Measurements from ENCODE around the gene KIF3A. TPM values are rescaled to one million over a fixed set of nuclear protein-coding genes. Genes with fewer than 3 reads are reported as not detected.

The KIF3A gene
- total and polyA plus RNA-seq, 4 experiments from 2014 or later: 9.7 to 25.9 (median 18.5) TPM

DNA sequence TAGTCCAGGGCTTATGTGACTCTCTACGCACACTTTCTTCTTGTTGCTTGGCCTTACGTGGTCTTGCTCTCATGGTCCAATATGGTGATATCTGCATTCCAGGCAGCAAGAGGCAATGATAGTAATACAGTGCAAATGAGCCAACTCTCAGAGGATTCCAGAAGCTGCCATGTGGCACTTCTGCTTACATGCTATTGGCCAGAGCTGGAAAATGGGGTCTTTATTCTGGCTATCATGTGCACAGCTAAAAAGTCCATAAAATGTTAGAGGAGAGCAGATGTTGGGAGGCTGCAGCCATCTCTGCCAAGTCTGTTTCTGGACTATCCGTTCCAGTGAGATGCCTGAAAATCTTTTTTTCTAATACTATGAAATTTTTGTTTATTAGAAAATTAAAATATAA is 42.6 kb upstream of the KIF3A start:
- POLR2A ChIA-PET (ENCODE audit: partially characterized antibody): interaction anchor here (1.4 kb wide), 1 partner anchor 33 kb away, joined by 4 read pairs; the partner anchor contains the start of gene CCNI2
- H3K27ac ChIP-seq (ENCODE audit: low read depth, low read length): no peak overlapping the region
- no peak for DNase-seq
- CTCF ChIA-PET (ENCODE audit: partially characterized antibody): no interaction called here
- intact Hi-C loops (cut with micrococcal nuclease): no loop called here
- Mint-ChIP-seq H3K36me3 (peaks cover 0 to 1% of the 10 kb centered on the region in 2 donors), H3K4me1 (peaks cover 19 to 40% (median 27%) of the 10 kb centered on the region in 4 donors), H3K27me3 (peaks cover 5 to 7% of the 10 kb centered on the region in 2 donors), H3K9me3 (no peaks in the 10 kb centered on the region), H3K27ac (peak overlapping the region in 1 of 7 donors; percentile 71), H3K4me3 (no peak overlapping the region)
- H3K27me3 ChIP-seq (ENCODE audit: insufficient read depth, low read length): no peaks in the 10 kb centered on the region
- H3K4me3 ChIP-seq (ENCODE audit: low read length in 2 of 2): no peak overlapping the region
- peaks cover 35% of the 10 kb centered on the region for H3K4me1 ChIP-seq (ENCODE audit: insufficient read depth, low read length)
- no peaks in the 10 kb centered on the region for H3K36me3 ChIP-seq (ENCODE audit: insufficient read depth, low read length)
- H3K9me3 ChIP-seq (ENCODE audit: control insufficient read depth in 1 of 2, low read length in 2 of 2): no peaks in the 10 kb centered on the region

DNA sequence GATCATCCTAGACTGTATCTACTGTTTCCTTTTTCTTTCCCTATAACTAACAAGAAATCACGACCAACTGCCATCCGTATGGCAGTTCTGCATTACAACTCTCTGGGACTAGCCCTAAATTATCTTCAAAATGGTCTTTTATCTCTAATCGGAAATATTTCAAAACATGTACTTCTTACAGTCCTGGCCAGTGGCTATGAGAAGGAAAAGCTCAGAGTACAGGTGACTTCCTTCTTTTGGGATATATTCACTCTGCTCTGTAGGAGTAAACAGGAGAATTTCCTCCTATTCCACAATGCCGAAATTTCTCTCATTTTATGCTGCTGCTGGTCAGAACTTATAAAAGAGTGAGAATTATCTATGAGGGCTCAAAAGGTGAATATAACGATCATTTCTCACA is 41.5 kb upstream of the KIF3A start:
- ChIA-PET POLR2A (ENCODE audit: partially characterized antibody) (interaction anchor here (1.0 to 1.4 kb wide), 2 partner anchors 32 to 41 kb away, joined by 3 to 4 read pairs; partner anchors contain the start of genes CCNI2 and KIF3A), CTCF (ENCODE audit: partially characterized antibody) (no interaction called here)
- H3K27ac Mint-ChIP-seq: no peak overlapping the region
- no peaks in the 10 kb centered on the region for H3K9me3 Mint-ChIP-seq
- Histone ChIP-seq H3K9me3 (ENCODE audit: control insufficient read depth in 1 of 2, low read length in 2 of 2) (no peaks in the 10 kb centered on the region), H3K27ac (ENCODE audit: low read depth, low read length) (no peak overlapping the region), H3K36me3 (ENCODE audit: insufficient read depth, low read length) (no peaks in the 10 kb centered on the region), H3K4me3 (ENCODE audit: low read length in 2 of 2) (no peak overlapping the region), H3K27me3 (ENCODE audit: insufficient read depth, low read length) (no peaks in the 10 kb centered on the region), H3K4me1 (ENCODE audit: insufficient read depth, low read length) (peaks cover 35% of the 10 kb centered on the region)
- peaks cover 20 to 44% (median 28%) of the 10 kb centered on the region in 4 donors for H3K4me1 Mint-ChIP-seq
- peak overlapping the region in 5 of 8 donors; percentile 16 to 86 (median 84) for H3K4me3 Mint-ChIP-seq
- intact Hi-C loops (cut with micrococcal nuclease): no loop called here
- DNase-seq: no peak
- peaks cover 0 to 1% of the 10 kb centered on the region in 2 donors for H3K36me3 Mint-ChIP-seq
- peaks cover 4 to 7% of the 10 kb centered on the region in 2 donors for H3K27me3 Mint-ChIP-seq

- Histone ChIP-seq H3K4me1 (ENCODE audit: insufficient read depth, low read length) (peaks cover 35% of the 10 kb centered on the region), H3K4me3 (ENCODE audit: low read length in 2 of 2) (peak overlapping the region in 1 of 2 donors; percentile 70), H3K27ac (ENCODE audit: low read depth, low read length) (no peak overlapping the region), H3K36me3 (ENCODE audit: insufficient read depth, low read length) (no peaks in the 10 kb centered on the region), H3K27me3 (ENCODE audit: insufficient read depth, low read length) (no peaks in the 10 kb centered on the region), H3K9me3 (ENCODE audit: control insufficient read depth in 1 of 2, low read length in 2 of 2) (no peaks in the 10 kb centered on the region)
- Mint-ChIP-seq H3K36me3 (peaks cover 0 to 1% of the 10 kb centered on the region in 2 donors), H3K4me3 (peak overlapping the region; percentile 76 to 89 (median 85)), H3K27me3 (peaks cover 4% of the 10 kb centered on the region in 2 donors), H3K4me1 (peaks cover 20 to 44% (median 28%) of the 10 kb centered on the region in 4 donors), H3K27ac (peak overlapping the region in 6 of 7 donors; percentile 33 to 89 (median 82)), H3K9me3 (no peaks in the 10 kb centered on the region)
- ChIA-PET POLR2A (ENCODE audit: partially characterized antibody) (interaction anchor here (1.0 to 2.7 kb wide), 5 partner anchors 9 to 282 kb away, joined by 3 to 23 read pairs (median 5); partner anchors contain the start of genes CCNI2, HSPA4 and KIF3A), CTCF (ENCODE audit: partially characterized antibody) (interaction anchor here (1.2 to 1.8 kb wide), 2 partner anchors 28 to 42 kb away, joined by 3 to 6 read pairs; no protein-coding TSS in a partner anchor)
- DNase-seq: no peak
- intact Hi-C loops (cut with micrococcal nuclease): no loop called here
Observed at GRCh38 chr5:132778129-132778528, 40.8 kb upstream of the KIF3A start.

- intact Hi-C loops (cut with micrococcal nuclease): loop anchor here (1.0 to 2.0 kb wide), 2 partner anchors 31 to 40 kb away; partner anchors contain the start of genes CCNI2 and KIF3A
- no peaks in the 10 kb centered on the region for H3K9me3 Mint-ChIP-seq
- peaks cover 20 to 44% (median 28%) of the 10 kb centered on the region in 4 donors for H3K4me1 Mint-ChIP-seq
- DNase-seq: peak in 4 of 5 donors; percentile 38 to 51 (median 50)
- H3K27me3 Mint-ChIP-seq: peaks cover 0 to 1% of the 10 kb centered on the region in 2 donors
- no peaks in the 10 kb centered on the region for H3K27me3 ChIP-seq (ENCODE audit: insufficient read depth, low read length)
- H3K4me3 Mint-ChIP-seq: peak within 1 kb of the TSS; percentile 78 to 89 (median 85)
- H3K36me3 ChIP-seq (ENCODE audit: insufficient read depth, low read length): no peaks in the 10 kb centered on the region
- H3K27ac ChIP-seq (ENCODE audit: low read depth, low read length): peak within 1 kb of the TSS; percentile 20
- ChIA-PET POLR2A (ENCODE audit: partially characterized antibody) (interaction anchor here (1.0 to 2.7 kb wide), 5 partner anchors 10 to 281 kb away, joined by 3 to 23 read pairs (median 5); partner anchors contain the start of genes CCNI2, HSPA4 and KIF3A), CTCF (ENCODE audit: partially characterized antibody) (interaction anchor here (1.2 to 1.8 kb wide), 2 partner anchors 27 to 42 kb away, joined by 3 to 6 read pairs; no protein-coding TSS in a partner anchor)
- peak within 1 kb of the TSS in 6 of 7 donors; percentile 33 to 89 (median 82) for H3K27ac Mint-ChIP-seq
- H3K36me3 Mint-ChIP-seq: peaks cover 0 to 1% of the 10 kb centered on the region in 2 donors
- peaks cover 35% of the 10 kb centered on the region for H3K4me1 ChIP-seq (ENCODE audit: insufficient read depth, low read length)
- peak within 1 kb of the TSS; percentile 69 to 70 for H3K4me3 ChIP-seq (ENCODE audit: low read length in 2 of 2)
- no peaks in the 10 kb centered on the region for H3K9me3 ChIP-seq (ENCODE audit: control insufficient read depth in 1 of 2, low read length in 2 of 2)
Observed at GRCh38 chr5:132777209-132778069, 40.1 kb upstream of the KIF3A start, which contains the start of gene SEPTIN8. Gene SEPTIN8, minus strand, starts transcription at chr5:132777239. Its CDS starts 102 bp downstream, at chr5:132777137.

DNA sequence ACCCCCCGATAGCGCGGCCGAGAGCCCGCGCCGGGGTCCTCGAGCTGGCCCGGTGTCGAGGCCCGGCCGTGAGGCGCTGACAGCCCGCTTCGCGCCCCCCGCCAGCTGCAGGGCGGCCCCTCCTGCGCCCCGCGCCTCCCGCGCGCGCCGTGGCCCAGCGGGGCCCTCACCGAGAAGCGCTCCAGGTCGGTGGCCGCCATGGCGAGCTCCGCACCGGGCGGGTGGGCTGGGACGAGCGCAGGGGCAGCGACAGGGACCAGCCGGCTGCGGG is 39.5 kb upstream of the KIF3A start:
- Mint-ChIP-seq H3K4me3 (no peak overlapping the region), H3K27ac (no peak overlapping the region), H3K4me1 (peaks cover 20 to 44% (median 28%) of the 10 kb centered on the region in 4 donors), H3K27me3 (peaks cover 0 to 1% of the 10 kb centered on the region in 2 donors), H3K36me3 (peaks cover 0 to 1% of the 10 kb centered on the region in 2 donors), H3K9me3 (no peaks in the 10 kb centered on the region)
- POLR2A ChIA-PET (ENCODE audit: partially characterized antibody): interaction anchor here (1.2 to 2.7 kb wide), 4 partner anchors 29 to 280 kb away, joined by 3 to 23 read pairs (median 9); partner anchors contain the start of genes CCNI2, HSPA4 and KIF3A
- H3K36me3 ChIP-seq (ENCODE audit: insufficient read depth, low read length): no peaks in the 10 kb centered on the region
- intact Hi-C loops (cut with micrococcal nuclease): loop anchor here (1.0 to 2.0 kb wide), 2 partner anchors 30 to 40 kb away; partner anchors contain the start of genes CCNI2 and KIF3A
- H3K4me3 ChIP-seq (ENCODE audit: low read length in 2 of 2): peak overlapping the region in 1 of 2 donors; percentile 69
- no peaks in the 10 kb centered on the region for H3K9me3 ChIP-seq (ENCODE audit: control insufficient read depth in 1 of 2, low read length in 2 of 2)
- no peaks in the 10 kb centered on the region for H3K27me3 ChIP-seq (ENCODE audit: insufficient read depth, low read length)
- peaks cover 35% of the 10 kb centered on the region for H3K4me1 ChIP-seq (ENCODE audit: insufficient read depth, low read length)
- H3K27ac ChIP-seq (ENCODE audit: low read depth, low read length): peak overlapping the region; percentile 20
- CTCF ChIA-PET (ENCODE audit: partially characterized antibody): interaction anchor here (1.8 kb wide), 1 partner anchor 43 kb away, joined by 6 read pairs; no protein-coding TSS in a partner anchor
- no peak for DNase-seq

DNA sequence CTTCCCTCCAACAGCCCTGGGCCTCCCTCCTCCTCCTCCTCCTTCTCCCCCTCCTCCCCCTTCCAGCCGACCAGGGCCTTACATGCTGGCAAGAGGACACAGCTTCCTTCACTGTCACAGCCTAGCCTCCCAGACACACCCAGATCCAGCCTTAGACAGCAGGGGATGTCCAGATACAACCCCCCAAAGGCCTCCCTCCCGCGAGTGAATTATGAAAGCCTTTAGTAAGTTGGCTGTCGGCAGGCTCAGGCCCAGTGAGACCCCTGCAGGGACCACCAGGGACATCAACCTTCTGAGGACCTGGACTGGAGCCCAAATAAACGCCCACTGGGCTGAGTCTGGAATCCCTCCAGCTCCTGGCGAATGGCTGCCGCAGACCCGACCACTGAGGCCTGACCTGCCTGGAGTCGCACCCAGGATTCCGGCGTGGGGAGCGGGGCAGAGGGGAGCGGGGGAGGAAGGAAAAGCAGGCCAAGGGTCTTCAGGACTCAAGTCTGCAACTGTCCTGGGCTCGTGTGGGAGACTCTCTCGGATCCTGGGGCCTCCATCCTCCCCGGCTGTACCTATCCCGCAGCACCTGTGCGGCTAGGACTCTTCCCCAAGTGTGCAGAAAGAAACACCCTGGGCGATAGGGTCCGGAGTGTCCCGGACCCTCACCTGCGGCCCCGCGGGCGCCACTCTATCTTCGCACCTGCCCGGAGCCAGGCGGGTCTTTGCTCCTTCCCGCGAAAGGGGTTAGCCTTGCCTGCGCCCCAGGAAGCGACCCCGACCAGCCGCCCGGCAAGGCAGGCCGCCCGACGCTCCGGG is 39.0 kb upstream of the KIF3A start:
- Histone ChIP-seq H3K4me1 (ENCODE audit: insufficient read depth, low read length) (peaks cover 33% of the 10 kb centered on the region), H3K9me3 (ENCODE audit: control insufficient read depth in 1 of 2, low read length in 2 of 2) (no peaks in the 10 kb centered on the region), H3K27ac (ENCODE audit: low read depth, low read length) (peak overlapping the region; percentile 20), H3K4me3 (ENCODE audit: low read length in 2 of 2) (peak overlapping the region in 1 of 2 donors; percentile 42), H3K27me3 (ENCODE audit: insufficient read depth, low read length) (no peaks in the 10 kb centered on the region), H3K36me3 (ENCODE audit: insufficient read depth, low read length) (no peaks in the 10 kb centered on the region)
- H3K4me3 Mint-ChIP-seq: peak overlapping the region; percentile 55 to 81 (median 78)
- POLR2A ChIA-PET (ENCODE audit: partially characterized antibody): interaction anchor here (0.8 to 2.7 kb wide), 3 partner anchors 29 to 39 kb away, joined by 4 to 23 read pairs (median 13); partner anchors contain the start of genes CCNI2 and KIF3A
- peaks cover 0 to 1% of the 10 kb centered on the region in 2 donors for H3K36me3 Mint-ChIP-seq
- peak overlapping the region in 2 of 7 donors; percentile 25 to 53 for H3K27ac Mint-ChIP-seq
- H3K27me3 Mint-ChIP-seq: no peaks in the 10 kb centered on the region
- CTCF ChIA-PET (ENCODE audit: partially characterized antibody): interaction anchor here (1.8 kb wide), 1 partner anchor 44 kb away, joined by 6 read pairs; no protein-coding TSS in a partner anchor
- no peaks in the 10 kb centered on the region for H3K9me3 Mint-ChIP-seq
- intact Hi-C loops (cut with micrococcal nuclease): loop anchor here (2.0 kb wide), 1 partner anchor 30 kb away; the partner anchor contains the start of gene CCNI2
- H3K4me1 Mint-ChIP-seq: peaks cover 19 to 44% (median 27%) of the 10 kb centered on the region in 4 donors
- no peak for DNase-seq

All from CD4-positive, alpha-beta memory T cell (primary cell).